OCI-LY1 (cell line): ENCODE data around the gene FAM89A.

Experiments used
- CTCF ChIP-seq: fragments of 200-600 bp; sonication (generic), shearing (Covaris generic); IDR thresholded peaks from 2 replicates; pipeline ENCODE4 v1.5.1; 2017; ENCODE audit warnings: mild to moderate bottlenecking, antibody characterized with exemption, low read length, moderate library complexity, mixed read lengths
- EZH2 ChIP-seq: fragments of 200-600 bp; sonication (generic), shearing (Covaris generic); IDR thresholded peaks from 2 replicates; pipeline ENCODE4 v1.8.0; 2017; ENCODE audit warnings: borderline replicate concordance, mixed run types, mild to moderate bottlenecking, antibody characterized with exemption, low read length, moderate library complexity, mixed read lengths

GRCh38 chr1:231026576-231026975, 13.5 kb downstream of the FAM89A start:
- TF ChIP-seq CTCF (no peak), EZH2 (no peak)
